Glomerular visceral epithelial cell (primary cell): Measurements from ENCODE around the gene PIGZ.

Experiments used
- DNase-seq: peaks from one replicate; pipeline ENCODE4 v3.0.0-alpha.2; 2016; ENCODE audit errors: extremely low spot score

PIGZ gene

GRCh38 chr3:196968233-196969133 lies at the start of gene PIGZ:
PIGZ (minus strand) TSS chr3:196968833; CDS start chr3:196952031, 16,802 bp downstream.
- peak; percentile 36 for DNase-seq

GRCh38 chr3:197017003-197017402 lies 48.4 kb upstream of the PIGZ start:
- no peak for DNase-seq

GRCh38 chr3:197015790-197016736 lies 47.4 kb upstream of the PIGZ start:
- no peak for DNase-seq

GRCh38 chr3:197014942-197015575 lies 46.4 kb upstream of the PIGZ start:
- no peak for DNase-seq

- DNase-seq = no peak
These were observed 45.4 kb upstream of the PIGZ start for GRCh38 chr3:197014024-197014423.

- no peak for DNase-seq
These were observed 43.9 kb upstream of the PIGZ start for GRCh38 chr3:197012540-197012883.

GRCh38 chr3:197011780-197012539 lies 43.3 kb upstream of the PIGZ start:
- DNase-seq = no peak

- DNase-seq = no peak
These were observed 42.1 kb upstream of the PIGZ start for GRCh38 chr3:197010556-197011351.

GRCh38 chr3:197009532-197010019 lies 40.9 kb upstream of the PIGZ start:
- no peak for DNase-seq

GRCh38 chr3:197008436-197009209 lies 40.0 kb upstream of the PIGZ start:
- no peak for DNase-seq

- DNase-seq = no peak
These were observed 39.3 kb upstream of the PIGZ start for GRCh38 chr3:197007953-197008352.

- DNase-seq = no peak
These were observed 38.8 kb upstream of the PIGZ start for GRCh38 chr3:197007296-197007940.

- DNase-seq = no peak
These were observed 38.2 kb upstream of the PIGZ start for GRCh38 chr3:197006860-197007259.

GRCh38 chr3:197006446-197006845 lies 37.8 kb upstream of the PIGZ start:
- DNase-seq = no peak

GRCh38 chr3:197003461-197004385 lies 35.1 kb upstream of the PIGZ start:
- DNase-seq = no peak

- DNase-seq = peak; percentile 87
These were observed 34.2 kb upstream of the PIGZ start for GRCh38 chr3:197002701-197003454.
